NT2/D1 (cell line): ENCODE measurements around the gene GFRA4.

Source experiments
- SUZ12 ChIP-seq: IDR thresholded peaks from 2 replicates; pipeline ENCODE4 v1.6.1; 2011; ENCODE audit not compliant: insufficient read length, insufficient read depth; ENCODE audit errors: extremely low read depth
- YY1 ChIP-seq: IDR thresholded peaks from 2 replicates; pipeline ENCODE4 v1.6.1; 2011; ENCODE audit not compliant: insufficient read length, insufficient read depth
- ZNF274 ChIP-seq: IDR thresholded peaks from 2 replicates; pipeline ENCODE4 v1.6.1; 2011; ENCODE audit warnings: mild to moderate bottlenecking, low read depth, low read length

DNA sequence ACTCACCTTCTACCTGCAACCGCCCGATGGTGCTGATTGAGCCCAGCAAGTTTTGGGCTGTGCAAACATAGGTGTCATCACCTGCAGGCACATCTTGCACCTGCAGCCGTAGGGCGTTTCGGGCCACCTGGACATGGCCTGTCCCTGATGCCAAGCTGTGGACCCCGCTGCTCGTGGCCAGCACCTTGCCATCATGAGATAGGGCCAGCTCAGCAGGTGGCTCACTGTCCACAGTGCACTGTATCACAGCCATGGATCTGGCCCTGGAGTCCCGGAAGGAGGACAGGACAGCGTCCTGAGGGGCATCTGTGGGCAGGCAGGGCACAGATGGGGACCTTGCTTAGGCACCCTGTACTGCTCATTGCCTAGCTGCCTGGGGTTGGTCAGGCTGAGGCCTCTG, 28.7 kb upstream of the GFRA4 start:
- TF ChIP-seq ZNF274: no peak
- TF ChIP-seq YY1: no peak
- TF ChIP-seq SUZ12: no peak
